ENCODE data around the gene ZNF418. TPM values are rescaled to one million over a fixed set of nuclear protein-coding genes. Genes with fewer than 3 reads are reported as not detected.

ZNF418 gene
- total and polyA plus RNA-seq, 7 donors: 0.60 to 12.5 (median 9.4) TPM; not detected in 1

Other genes with a start within 250 kb of the ZNF418 start
- 1 to 10 TPM; 6.1 to 8.4 (median 7.7) TPM for gene ZNF154, start 226.2 kb downstream of the ZNF418 start, total RNA-seq
- 1 to 10 TPM in 1 of 3 donors, under 1 TPM in 1, not detected in 1; under 0.01 to 3.5 TPM for gene ZNF154, start 226.2 kb downstream of the ZNF418 start, polyA plus RNA-seq
- gene ZNF671, start 207.8 kb downstream of the ZNF418 start, total RNA-seq: 10 to 100 TPM; 10.5 to 14.6 (median 13.5) TPM
- gene ZNF671, start 207.8 kb downstream of the ZNF418 start, polyA plus RNA-seq: 1 to 10 TPM in 1 of 3 donors, under 1 TPM in 2; 0.60 to 5.2 (median 0.69) TPM
- gene ZNF776, start 188.6 kb downstream of the ZNF418 start, total RNA-seq: 10 to 100 TPM in 3 of 4 donors, 1 to 10 TPM in 1; 8.3 to 12.5 (median 11.5) TPM
- gene ZNF776, start 188.6 kb downstream of the ZNF418 start, polyA plus RNA-seq: 1 to 10 TPM; 2.1 to 7.6 (median 6.6) TPM
- gene ZNF586, start 165.7 kb downstream of the ZNF418 start, total RNA-seq: 10 to 100 TPM; 14.7 to 17.3 (median 15.6) TPM
- 10 to 100 TPM in 1 of 3 donors, 1 to 10 TPM in 2; 4.8 to 10.7 (median 6.2) TPM for gene ZNF586, start 165.7 kb downstream of the ZNF418 start, polyA plus RNA-seq
- 1 to 10 TPM; 2.4 to 7.1 (median 6.7) TPM for gene ZNF552, start 120.5 kb downstream of the ZNF418 start, total RNA-seq
- gene ZNF552, start 120.5 kb downstream of the ZNF418 start, polyA plus RNA-seq: 10 to 100 TPM; 12.1 to 15.0 (median 13.6) TPM
- 10 to 100 TPM in 2 of 4 donors, 1 to 10 TPM in 2; 7.2 to 13.0 (median 9.5) TPM for gene ZNF587B, start 105.1 kb downstream of the ZNF418 start, total RNA-seq
- 1 to 10 TPM; 1.2 to 9.8 (median 2.8) TPM for gene ZNF587B, start 105.1 kb downstream of the ZNF418 start, polyA plus RNA-seq
- 10 to 100 TPM; 22.8 to 39.0 (median 33.1) TPM for gene ZNF587, start 85.5 kb downstream of the ZNF418 start, total RNA-seq
- gene ZNF587, start 85.5 kb downstream of the ZNF418 start, polyA plus RNA-seq: 10 to 100 TPM in 1 of 3 donors, 1 to 10 TPM in 2; 4.2 to 26.8 (median 4.2) TPM
- 10 to 100 TPM in 1 of 4 donors, 1 to 10 TPM in 3; 8.2 to 13.3 (median 9.0) TPM for gene ZNF814, start 46.4 kb downstream of the ZNF418 start, total RNA-seq
- gene ZNF814, start 46.4 kb downstream of the ZNF418 start, polyA plus RNA-seq: 1 to 10 TPM; 4.2 to 9.7 (median 9.2) TPM
- gene ZNF417, start 18.8 kb downstream of the ZNF418 start, total RNA-seq: 10 to 100 TPM in 3 of 4 donors, 1 to 10 TPM in 1; 9.4 to 13.7 (median 12.5) TPM
- 1 to 10 TPM; 1.2 to 5.6 (median 2.1) TPM for gene ZNF417, start 18.8 kb downstream of the ZNF418 start, polyA plus RNA-seq
- gene ZNF256, start 12.3 kb upstream of the ZNF418 start, total RNA-seq: 1 to 10 TPM; 2.8 to 4.8 (median 3.8) TPM
- 1 to 10 TPM in 2 of 3 donors, under 1 TPM in 1; 0.69 to 3.2 (median 2.4) TPM for gene ZNF256, start 12.3 kb upstream of the ZNF418 start, polyA plus RNA-seq
- 1 to 10 TPM in 2 of 4 donors, under 1 TPM in 2; 0.66 to 1.5 (median 0.95) TPM for gene C19orf18, start 39.1 kb upstream of the ZNF418 start, total RNA-seq
- gene C19orf18, start 39.1 kb upstream of the ZNF418 start, polyA plus RNA-seq: under 1 TPM in 1 of 3 donors, not detected in 2; 0.90 TPM
- gene ZNF606, start 67.4 kb upstream of the ZNF418 start, total RNA-seq: 10 to 100 TPM in 3 of 4 donors, 1 to 10 TPM in 1; 9.8 to 32.1 (median 19.0) TPM
- 1 to 10 TPM; 1.8 to 9.5 (median 3.6) TPM for gene ZNF606, start 67.4 kb upstream of the ZNF418 start, polyA plus RNA-seq
- not detected for gene ZSCAN1, start 98.6 kb upstream of the ZNF418 start, total RNA-seq
- gene ZSCAN1, start 98.6 kb upstream of the ZNF418 start, polyA plus RNA-seq: under 1 TPM in 1 of 3 donors, not detected in 2; 0.10 TPM
- 10 to 100 TPM in 1 of 4 donors, 1 to 10 TPM in 3; 6.1 to 10.0 (median 7.4) TPM for gene ZNF135, start 123.9 kb upstream of the ZNF418 start, total RNA-seq
- gene ZNF135, start 123.9 kb upstream of the ZNF418 start, polyA plus RNA-seq: 1 to 10 TPM in 1 of 3 donors, under 1 TPM in 2; 0.46 to 2.8 (median 0.60) TPM
- 10 to 100 TPM; 64.7 to 85.3 (median 73.8) TPM for gene ZSCAN18, start 162.8 kb upstream of the ZNF418 start, total RNA-seq
- 10 to 100 TPM in 2 of 3 donors, 1 to 10 TPM in 1; 5.8 to 31.4 (median 12.6) TPM for gene ZSCAN18, start 162.8 kb upstream of the ZNF418 start, polyA plus RNA-seq
- gene ZNF329, start 215.4 kb upstream of the ZNF418 start, total RNA-seq: 10 to 100 TPM in 1 of 4 donors, 1 to 10 TPM in 3; 8.2 to 10.2 (median 8.3) TPM
- 1 to 10 TPM; 1.6 to 3.9 (median 2.4) TPM for gene ZNF329, start 215.4 kb upstream of the ZNF418 start, polyA plus RNA-seq
- 10 to 100 TPM; 18.3 to 26.7 (median 22.6) TPM for gene ZNF274, start 247.7 kb upstream of the ZNF418 start, total RNA-seq
- gene ZNF274, start 247.7 kb upstream of the ZNF418 start, polyA plus RNA-seq: 10 to 100 TPM in 1 of 3 donors, 1 to 10 TPM in 2; 7.8 to 19.6 (median 9.2) TPM